HL-60 (cell line): ENCODE results near the gene DYSF.

ENCODE experiments used
- DNase-seq, 2 experiments: peaks; one replicate each; pipeline ENCODE4 v3.0.0-alpha.2; 2010 to 2020; ENCODE audit warnings: low read depth in 1 of 2, low spot score in 1 of 2
- H3K27ac ChIP-seq: fragments of 250-450 bp; sonication (Bioruptor Pico); replicated peaks from 2 replicates; pipeline ENCODE4 v1.5.1; 2020; ENCODE audit warnings: mild to moderate bottlenecking, moderate library complexity
- H3K27me3 ChIP-seq: fragments of 250-450 bp; sonication (Bioruptor Pico); 2 replicates; pipeline ENCODE4 v1.5.1; 2021; ENCODE audit warnings: mild to moderate bottlenecking, moderate library complexity; ENCODE audit not compliant: insufficient read depth, poor library complexity, severe bottlenecking
- H3K4me3 ChIP-seq: replicated peaks from 2 replicates; pipeline ENCODE4 v1.5.1; 2011; ENCODE audit warnings: mild to moderate bottlenecking, control low read depth, low read length; ENCODE audit not compliant: insufficient read depth
- CTCF ChIP-seq: IDR thresholded peaks from one replicate; pipeline ENCODE4 v1.5.1; 2011; ENCODE audit warnings: low read length, control low read depth, inconsistent platforms; ENCODE audit not compliant: insufficient read depth
- GABPA ChIP-seq: IDR thresholded peaks from 2 replicates; pipeline ENCODE4 v1.6.1; 2012; ENCODE audit warnings: low read depth
- POLR2AphosphoS5 ChIP-seq: IDR thresholded peaks from 2 replicates; pipeline ENCODE4 v1.6.1; 2012; ENCODE audit warnings: low read depth
- REST ChIP-seq: IDR thresholded peaks from 2 replicates; pipeline ENCODE4 v1.6.1; 2012; ENCODE audit warnings: low read depth; ENCODE audit not compliant: insufficient replicate concordance
- SPI1 ChIP-seq: IDR thresholded peaks from 2 replicates; pipeline ENCODE4 v1.6.1; 2012; ENCODE audit warnings: low read depth, mild to moderate bottlenecking, borderline replicate concordance

Gene DYSF

GRCh38 chr2:71494523-71495155, 41.3 kb downstream of the DYSF start:
- TF ChIP-seq CTCF = no peak
- no peak for TF ChIP-seq GABPA
- no peak for TF ChIP-seq REST
- no peak for TF ChIP-seq POLR2AphosphoS5
- no peak for TF ChIP-seq SPI1
- no peak for DNase-seq
- Histone ChIP-seq H3K27me3 (no peaks in the 10 kb centered on the region), H3K4me3 (no peak overlapping the region), H3K27ac (no peak overlapping the region)

- DNase-seq = no peak
- Histone ChIP-seq H3K27me3 (no peaks in the 10 kb centered on the region), H3K4me3 (no peak overlapping the region), H3K27ac (no peak overlapping the region)
- TF ChIP-seq GABPA = no peak
- no peak for TF ChIP-seq SPI1
- TF ChIP-seq REST = no peak
- TF ChIP-seq CTCF = no peak
- TF ChIP-seq POLR2AphosphoS5 = no peak
These were observed 42.9 kb downstream of the DYSF start for GRCh38 chr2:71496156-71496770.

- TF ChIP-seq POLR2AphosphoS5 = no peak
- no peak for TF ChIP-seq GABPA
- TF ChIP-seq SPI1 = no peak
- no peak for TF ChIP-seq REST
- no peak for TF ChIP-seq CTCF
- DNase-seq = no peak
- Histone ChIP-seq H3K4me3 (no peak overlapping the region), H3K27me3 (no peaks in the 10 kb centered on the region), H3K27ac (no peak overlapping the region)
These were observed 44.9 kb downstream of the DYSF start for GRCh38 chr2:71498261-71498701.
